NCI-H1092 treated with DMSO at 0.1 percent for 48 hours (cell line): ENCODE data around the gene GPR137.

Experiments
- DNase-seq: peaks from one replicate; lab custom pipeline; 2025; lab: John Stamatoyannopoulos, UW

The GPR137 gene

GRCh38 chr11:64263947-64264317 is 21.7 kb upstream of the GPR137 start:
- DNase-seq, result no peak

- no peak for DNase-seq
Measured at GRCh38 chr11:64264371-64264852, 21.2 kb upstream of the GPR137 start.

- DNase-seq, result no peak
Measured at GRCh38 chr11:64265176-64266160, 20.2 kb upstream of the GPR137 start.

- no peak for DNase-seq
Measured at GRCh38 chr11:64266339-64266738, 19.3 kb upstream of the GPR137 start.

GRCh38 chr11:64267207-64267945 is 18.3 kb upstream of the GPR137 start:
- peak; percentile 46 for DNase-seq

- no peak for DNase-seq
Measured at GRCh38 chr11:64268025-64268892, 17.4 kb upstream of the GPR137 start.

- no peak for DNase-seq
Measured at GRCh38 chr11:64268893-64269539, 16.6 kb upstream of the GPR137 start.

- peak; percentile 100 for DNase-seq
Measured at GRCh38 chr11:64269540-64270220, 16.0 kb upstream of the GPR137 start.

GRCh38 chr11:64275031-64275800 is 10.4 kb upstream of the GPR137 start:
- no peak for DNase-seq

GRCh38 chr11:64275841-64276240 is 9.8 kb upstream of the GPR137 start:
- no peak for DNase-seq

- DNase-seq, result no peak
Measured at GRCh38 chr11:64276653-64277431, 8.8 kb upstream of the GPR137 start.

- DNase-seq, result no peak
Measured at GRCh38 chr11:64278576-64279190, 7.0 kb upstream of the GPR137 start.

GRCh38 chr11:64281957-64282770 is 3.5 kb upstream of the GPR137 start:
- no peak for DNase-seq

GRCh38 chr11:64283092-64283491 is 2.6 kb upstream of the GPR137 start:
- DNase-seq, result no peak

GRCh38 chr11:64284048-64284961 is 1.3 kb upstream of the GPR137 start, which contains the start of gene BAD:
Gene BAD, minus strand, starts transcription at chr11:64284665. Its CDS starts 297 bp downstream, at chr11:64284368.
- peak; percentile 96 for DNase-seq
